ENCODE measurements around the gene CCDC27. TPM values are rescaled to one million over a fixed set of nuclear protein-coding genes. Genes with fewer than 3 reads are reported as not detected.

CCDC27 gene
- total RNA-seq, 2 experiments from 2014 or later: not detected

DNA sequence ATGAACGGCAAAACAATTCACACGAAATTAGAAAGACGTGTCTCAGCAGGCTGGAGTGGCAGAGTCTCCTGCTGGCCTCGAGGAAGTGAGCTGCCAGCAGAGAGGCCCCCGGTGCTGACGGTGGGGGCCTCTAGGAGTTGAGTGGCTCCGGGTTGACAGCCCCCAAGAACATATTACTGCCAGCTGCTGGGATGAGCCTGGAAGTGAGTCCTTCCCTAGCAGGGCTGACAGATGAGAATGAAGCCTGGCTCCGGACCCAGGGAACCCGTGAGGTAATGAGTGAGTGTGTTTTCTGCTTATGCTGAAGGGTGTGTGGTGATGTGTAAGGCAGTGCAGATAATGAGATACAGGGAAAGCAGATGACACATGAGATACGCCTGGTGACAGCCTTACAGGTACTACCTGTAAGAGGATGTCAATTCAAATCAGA lies 67.5 kb downstream of the CCDC27 start:
- Mint-ChIP-seq H3K4me1 (ENCODE audit: low read depth) (no peaks in the 10 kb centered on the region), H3K27ac (peak overlapping the region; percentile 5), H3K27me3 (no peaks in the 10 kb centered on the region), H3K9me3 (no peaks in the 10 kb centered on the region), H3K4me3 (no peak overlapping the region), H3K36me3 (ENCODE audit: low read depth) (peaks cover 10% of the 10 kb centered on the region)
- POLR2A ChIA-PET: no interaction called here
- intact Hi-C loops (cut with micrococcal nuclease): no loop called here
- DNase-seq (no peak), ATAC-seq (no peak)
- TF ChIP-seq, protein P1, sequence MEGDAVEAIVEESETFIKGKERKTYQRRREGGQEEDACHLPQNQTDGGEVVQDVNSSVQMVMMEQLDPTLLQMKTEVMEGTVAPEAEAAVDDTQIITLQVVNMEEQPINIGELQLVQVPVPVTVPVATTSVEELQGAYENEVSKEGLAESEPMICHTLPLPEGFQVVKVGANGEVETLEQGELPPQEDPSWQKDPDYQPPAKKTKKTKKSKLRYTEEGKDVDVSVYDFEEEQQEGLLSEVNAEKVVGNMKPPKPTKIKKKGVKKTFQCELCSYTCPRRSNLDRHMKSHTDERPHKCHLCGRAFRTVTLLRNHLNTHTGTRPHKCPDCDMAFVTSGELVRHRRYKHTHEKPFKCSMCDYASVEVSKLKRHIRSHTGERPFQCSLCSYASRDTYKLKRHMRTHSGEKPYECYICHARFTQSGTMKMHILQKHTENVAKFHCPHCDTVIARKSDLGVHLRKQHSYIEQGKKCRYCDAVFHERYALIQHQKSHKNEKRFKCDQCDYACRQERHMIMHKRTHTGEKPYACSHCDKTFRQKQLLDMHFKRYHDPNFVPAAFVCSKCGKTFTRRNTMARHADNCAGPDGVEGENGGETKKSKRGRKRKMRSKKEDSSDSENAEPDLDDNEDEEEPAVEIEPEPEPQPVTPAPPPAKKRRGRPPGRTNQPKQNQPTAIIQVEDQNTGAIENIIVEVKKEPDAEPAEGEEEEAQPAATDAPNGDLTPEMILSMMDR (IDR thresholded peaks at IDR 0.05): no peak
- CTCF ChIA-PET: no interaction called here

DNA sequence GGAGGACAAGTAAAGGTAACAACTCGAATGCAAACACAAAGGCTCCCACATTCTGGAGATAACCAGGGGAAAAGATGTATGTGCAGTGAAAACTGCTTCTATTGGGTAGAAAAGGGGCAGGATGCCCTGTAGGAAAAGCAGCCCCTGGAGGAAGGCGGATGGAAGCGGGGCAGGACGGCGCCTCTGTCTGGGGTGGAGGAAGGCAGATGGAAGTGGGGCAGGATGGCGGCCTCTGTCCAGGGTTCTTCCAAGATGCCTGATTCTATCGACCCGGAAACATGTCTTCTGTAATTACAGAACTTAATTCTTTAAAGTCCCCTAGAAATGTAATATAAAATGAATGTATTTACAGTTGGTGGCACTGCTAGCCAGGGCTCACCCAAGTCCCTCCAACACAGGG lies 68.1 kb downstream of the CCDC27 start:
- no peak for ATAC-seq
- intact Hi-C loops (cut with micrococcal nuclease): no loop called here
- no peaks in the 10 kb centered on the region for H3K27me3 Mint-ChIP-seq
- no peak overlapping the region for H3K4me3 Mint-ChIP-seq
- peaks cover 10% of the 10 kb centered on the region for H3K36me3 Mint-ChIP-seq (ENCODE audit: low read depth)
- no peaks in the 10 kb centered on the region for H3K9me3 Mint-ChIP-seq
- H3K27ac Mint-ChIP-seq: no peak overlapping the region
- POLR2A ChIA-PET: no interaction called here
- CTCF ChIA-PET: no interaction called here
- TF ChIP-seq, protein P1 (IDR thresholded peaks at IDR 0.05): no peak
- H3K4me1 Mint-ChIP-seq (ENCODE audit: low read depth): no peaks in the 10 kb centered on the region
- DNase-seq: no peak

DNA sequence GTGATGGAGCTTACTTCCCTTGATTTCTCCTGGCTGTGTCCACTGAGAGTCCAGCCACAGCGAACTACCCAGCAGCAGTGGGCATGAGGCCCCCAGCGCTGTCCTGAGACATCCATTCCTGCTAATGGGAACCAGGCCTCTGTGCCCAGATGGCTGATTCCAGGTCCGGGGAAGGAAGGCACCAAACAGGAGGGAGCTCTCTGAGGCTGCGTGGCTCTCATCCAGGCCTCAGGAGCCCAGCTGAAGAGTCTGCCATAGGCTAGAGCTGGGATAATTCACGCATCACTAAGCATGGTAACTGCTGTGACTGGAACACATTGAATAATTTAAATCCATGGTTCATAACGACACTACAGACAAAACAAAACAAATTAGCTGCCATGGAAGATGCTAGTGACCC lies 68.8 kb downstream of the CCDC27 start:
- intact Hi-C loops (cut with micrococcal nuclease): no loop called here
- ATAC-seq (no peak), DNase-seq (no peak)
- POLR2A ChIA-PET: no interaction called here
- Mint-ChIP-seq H3K4me3 (no peak overlapping the region), H3K27me3 (no peaks in the 10 kb centered on the region), H3K27ac (no peak overlapping the region), H3K4me1 (ENCODE audit: low read depth) (no peaks in the 10 kb centered on the region), H3K9me3 (no peaks in the 10 kb centered on the region), H3K36me3 (ENCODE audit: low read depth) (peaks cover 13% of the 10 kb centered on the region)
- CTCF ChIA-PET: no interaction called here
- TF ChIP-seq, protein P1 (IDR thresholded peaks at IDR 0.05): no peak

Other genes with a start within 250 kb of the CCDC27 start
- 1 to 10 TPM; 2.0 to 2.5 TPM for gene MEGF6, start 140.9 kb upstream of the CCDC27 start, total RNA-seq
- gene TPRG1L, start 127.4 kb upstream of the CCDC27 start, total RNA-seq: 1 to 10 TPM; 6.1 to 6.2 TPM
- 10 to 100 TPM; 34.2 to 35.4 TPM for gene WRAP73, start 102.3 kb upstream of the CCDC27 start, total RNA-seq
- gene TP73, start 99.9 kb upstream of the CCDC27 start, total RNA-seq: under 1 TPM; 0.60 to 0.68 TPM
- gene SMIM1, start 20.3 kb downstream of the CCDC27 start, total RNA-seq: 1 to 10 TPM; 1.5 to 2.2 TPM
- gene LRRC47, start 44.0 kb downstream of the CCDC27 start, total RNA-seq: 10 to 100 TPM; 32.6 to 33.1 TPM
- gene CEP104, start 104.8 kb downstream of the CCDC27 start, total RNA-seq: 10 to 100 TPM; 29.3 to 29.8 TPM
- 1 to 10 TPM; 9.3 to 9.7 TPM for gene DFFB, start 105.0 kb downstream of the CCDC27 start, total RNA-seq
- gene C1orf174, start 147.8 kb downstream of the CCDC27 start, total RNA-seq: 10 to 100 TPM; 43.7 to 44.0 TPM

Measured in activated CD8-positive, alpha-beta T cell treated with anti-CD3 and anti-CD28 coated beads for 36 hours (primary cell).